Measurements from ENCODE around the gene BRSK2. TPM values are rescaled to one million over a fixed set of nuclear protein-coding genes. Genes with fewer than 3 reads are reported as not detected.

BRSK2 gene
- total RNA-seq, 1 donor from 2014 or later: 13.8 TPM

- no peaks in the 10 kb centered on the region for H3K27me3 Mint-ChIP-seq
- no peaks in the 10 kb centered on the region for H3K9me3 Mint-ChIP-seq
- peaks cover 3% of the 10 kb centered on the region for H3K36me3 Mint-ChIP-seq
- no peak for DNase-seq (ENCODE audit: extremely low spot score, unreplicated experiment)
- H3K4me1 Mint-ChIP-seq (ENCODE audit: unreplicated experiment): no peaks in the 10 kb centered on the region
- no peak overlapping the region for H3K27ac Mint-ChIP-seq
- H3K4me3 Mint-ChIP-seq: no peak overlapping the region
- no peak for TF ChIP-seq CTCF (conservative IDR thresholded peaks at IDR 0.05)
Measured at GRCh38 chr11:1473011-1473628, 83.4 kb downstream of the BRSK2 start.

- no peak overlapping the region for H3K4me3 Mint-ChIP-seq
- H3K9me3 Mint-ChIP-seq: no peaks in the 10 kb centered on the region
- no peaks in the 10 kb centered on the region for H3K4me1 Mint-ChIP-seq (ENCODE audit: unreplicated experiment)
- H3K36me3 Mint-ChIP-seq: peaks cover 4% of the 10 kb centered on the region
- no peak overlapping the region for H3K27ac Mint-ChIP-seq
- DNase-seq (ENCODE audit: extremely low spot score, unreplicated experiment): no peak
- no peak for TF ChIP-seq CTCF (conservative IDR thresholded peaks at IDR 0.05)
- H3K27me3 Mint-ChIP-seq: no peaks in the 10 kb centered on the region
Measured at GRCh38 chr11:1473786-1474185, 84.1 kb downstream of the BRSK2 start.

DNA sequence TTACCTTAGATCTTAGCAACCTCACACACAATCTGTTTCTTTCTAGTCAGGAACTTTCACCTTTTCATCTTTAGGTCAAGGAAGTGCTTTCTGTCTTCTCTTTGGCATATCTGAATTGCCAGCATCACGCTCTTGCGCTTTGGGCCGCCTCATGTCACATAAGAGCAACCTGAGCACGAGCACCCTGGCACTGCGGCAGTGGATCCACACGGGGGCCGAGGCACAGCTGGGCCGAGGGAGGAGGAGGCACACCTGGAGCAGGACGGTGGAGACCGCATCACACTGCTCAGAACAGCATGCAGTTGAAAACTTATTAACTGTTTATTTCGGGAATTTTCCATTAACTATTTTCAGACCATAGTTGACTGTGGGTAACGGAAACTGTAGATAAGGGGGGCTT lies 86.1 kb downstream of the BRSK2 start:
- Mint-ChIP-seq H3K9me3 (no peaks in the 10 kb centered on the region), H3K27ac (no peak overlapping the region), H3K36me3 (peaks cover 7% of the 10 kb centered on the region), H3K4me3 (no peak overlapping the region), H3K27me3 (no peaks in the 10 kb centered on the region), H3K4me1 (ENCODE audit: unreplicated experiment) (no peaks in the 10 kb centered on the region)
- no peak for DNase-seq (ENCODE audit: extremely low spot score, unreplicated experiment)
- no peak for TF ChIP-seq CTCF (conservative IDR thresholded peaks at IDR 0.05)

DNA sequence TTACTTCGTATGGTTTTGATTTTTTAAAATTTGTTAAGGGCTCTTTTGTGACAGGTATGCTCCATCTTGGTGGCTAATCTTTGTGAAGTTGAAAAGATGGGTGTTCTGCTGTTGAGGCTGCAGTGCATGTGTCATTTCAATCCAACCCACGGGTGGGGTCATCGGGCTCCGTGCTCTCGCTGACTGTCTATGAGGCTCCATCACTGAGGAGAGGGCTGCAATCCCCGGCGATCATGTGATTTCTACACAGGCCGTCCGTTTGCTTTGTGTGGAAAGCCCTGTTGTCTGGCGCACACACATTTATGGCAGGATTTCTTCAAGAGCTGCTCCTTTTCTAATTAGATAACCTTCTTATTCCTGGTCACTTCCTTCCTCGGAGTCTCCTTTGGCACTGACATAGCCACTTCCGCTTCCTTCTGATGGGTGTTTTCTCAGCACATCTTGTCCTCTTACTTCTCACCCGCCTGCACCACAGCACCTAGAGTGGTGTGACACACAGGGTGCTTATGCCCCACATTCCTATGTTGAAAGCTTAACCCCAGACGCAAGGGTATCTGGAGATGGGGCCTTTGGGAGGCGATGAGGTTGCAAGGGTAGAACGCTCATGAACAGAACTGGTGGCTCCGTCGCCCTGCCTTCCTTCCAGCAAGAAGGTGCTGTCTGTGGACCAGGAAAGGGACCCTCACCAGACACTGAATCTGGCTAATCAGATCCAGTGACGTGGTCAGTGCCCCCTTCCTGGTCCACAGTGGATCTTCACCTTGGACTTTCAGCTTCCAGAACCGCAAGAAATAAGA lies 87.4 kb downstream of the BRSK2 start:
- DNase-seq (ENCODE audit: extremely low spot score, unreplicated experiment): no peak
- no peak for TF ChIP-seq CTCF (conservative IDR thresholded peaks at IDR 0.05)
- Mint-ChIP-seq H3K27ac (no peak overlapping the region), H3K36me3 (peaks cover 7% of the 10 kb centered on the region), H3K4me3 (no peak overlapping the region), H3K9me3 (no peaks in the 10 kb centered on the region), H3K4me1 (ENCODE audit: unreplicated experiment) (no peaks in the 10 kb centered on the region), H3K27me3 (no peaks in the 10 kb centered on the region)

DNA sequence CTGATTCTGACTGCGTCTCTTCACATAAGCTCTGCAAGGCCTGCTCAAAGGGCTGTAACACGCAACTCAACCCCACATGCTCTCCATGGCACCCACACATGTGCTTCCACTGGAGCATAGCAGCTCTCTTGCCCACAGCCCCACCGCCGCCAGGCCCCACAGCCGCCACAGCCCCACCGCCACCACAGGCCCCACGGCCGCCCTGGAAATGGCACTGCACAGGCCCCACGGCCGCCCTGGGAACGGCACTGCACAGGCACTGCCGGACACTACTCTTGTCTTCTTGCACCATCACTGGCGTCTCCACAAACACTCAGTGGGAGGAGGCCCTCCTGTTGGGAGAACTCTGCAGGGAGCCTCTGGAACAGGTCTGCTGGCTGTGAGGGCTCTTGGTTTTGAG lies 88.3 kb downstream of the BRSK2 start:
- no peak overlapping the region for H3K4me3 Mint-ChIP-seq
- H3K27ac Mint-ChIP-seq: no peak overlapping the region
- no peaks in the 10 kb centered on the region for H3K9me3 Mint-ChIP-seq
- no peak for DNase-seq (ENCODE audit: extremely low spot score, unreplicated experiment)
- H3K36me3 Mint-ChIP-seq: peaks cover 7% of the 10 kb centered on the region
- H3K4me1 Mint-ChIP-seq (ENCODE audit: unreplicated experiment): no peaks in the 10 kb centered on the region
- no peak for TF ChIP-seq CTCF (conservative IDR thresholded peaks at IDR 0.05)
- H3K27me3 Mint-ChIP-seq: no peaks in the 10 kb centered on the region

All from type B pancreatic cell (in vitro differentiated cells).